ENCODE measurements around the gene FOSL2.

GRCh38 chr2:28463211-28463816 lies 70.7 kb downstream of the FOSL2 start:
- TF ChIP-seq, protein P1, sequence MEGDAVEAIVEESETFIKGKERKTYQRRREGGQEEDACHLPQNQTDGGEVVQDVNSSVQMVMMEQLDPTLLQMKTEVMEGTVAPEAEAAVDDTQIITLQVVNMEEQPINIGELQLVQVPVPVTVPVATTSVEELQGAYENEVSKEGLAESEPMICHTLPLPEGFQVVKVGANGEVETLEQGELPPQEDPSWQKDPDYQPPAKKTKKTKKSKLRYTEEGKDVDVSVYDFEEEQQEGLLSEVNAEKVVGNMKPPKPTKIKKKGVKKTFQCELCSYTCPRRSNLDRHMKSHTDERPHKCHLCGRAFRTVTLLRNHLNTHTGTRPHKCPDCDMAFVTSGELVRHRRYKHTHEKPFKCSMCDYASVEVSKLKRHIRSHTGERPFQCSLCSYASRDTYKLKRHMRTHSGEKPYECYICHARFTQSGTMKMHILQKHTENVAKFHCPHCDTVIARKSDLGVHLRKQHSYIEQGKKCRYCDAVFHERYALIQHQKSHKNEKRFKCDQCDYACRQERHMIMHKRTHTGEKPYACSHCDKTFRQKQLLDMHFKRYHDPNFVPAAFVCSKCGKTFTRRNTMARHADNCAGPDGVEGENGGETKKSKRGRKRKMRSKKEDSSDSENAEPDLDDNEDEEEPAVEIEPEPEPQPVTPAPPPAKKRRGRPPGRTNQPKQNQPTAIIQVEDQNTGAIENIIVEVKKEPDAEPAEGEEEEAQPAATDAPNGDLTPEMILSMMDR (IDR thresholded peaks at IDR 0.05) = no peak
- TF ChIP-seq EZH2phosphoT487 (IDR thresholded peaks at IDR 0.05) = no peak
